HEK293T (cell line): ENCODE data around the gene AKAP6.

Source experiments
- ELF4 ChIP-seq: fragments of 450-650 bp; IDR thresholded peaks from 2 replicates; pipeline ENCODE4 v1.6.1; 2017; ENCODE audit warnings: antibody characterized with exemption
- SP1 ChIP-seq: fragments of 450-650 bp; IDR thresholded peaks from 2 replicates; pipeline ENCODE4 v1.6.1; 2017
- SUZ12 ChIP-seq: fragments of 450-650 bp; IDR thresholded peaks from 2 replicates; pipeline ENCODE4 v1.6.1; 2016; ENCODE audit warnings: mild to moderate bottlenecking
- TARDBP ChIP-seq: fragments of 450-650 bp; IDR thresholded peaks from 2 replicates; pipeline ENCODE4 v1.6.1; 2016
- ZNF384 ChIP-seq: fragments of 450-650 bp; IDR thresholded peaks from 2 replicates; pipeline ENCODE4 v1.6.1; 2016

GRCh38 chr14:32298346-32298745 is 30.8 kb upstream of the AKAP6 start:
- TF ChIP-seq SUZ12 (no peak), TARDBP (no peak), SP1 (no peak), ZNF384 (no peak), ELF4 (no peak)
